GM12873 (cell line): ENCODE data around the gene WFDC1.

Source experiments
- CTCF ChIP-seq: IDR thresholded peaks from 2 replicates; pipeline ENCODE4 v1.5.1; 2012; ENCODE audit warnings: low read depth, mild to moderate bottlenecking, moderate library complexity, low read length, control low read depth; ENCODE audit not compliant: insufficient read depth; ENCODE audit errors: missing control alignments

The WFDC1 gene

DNA sequence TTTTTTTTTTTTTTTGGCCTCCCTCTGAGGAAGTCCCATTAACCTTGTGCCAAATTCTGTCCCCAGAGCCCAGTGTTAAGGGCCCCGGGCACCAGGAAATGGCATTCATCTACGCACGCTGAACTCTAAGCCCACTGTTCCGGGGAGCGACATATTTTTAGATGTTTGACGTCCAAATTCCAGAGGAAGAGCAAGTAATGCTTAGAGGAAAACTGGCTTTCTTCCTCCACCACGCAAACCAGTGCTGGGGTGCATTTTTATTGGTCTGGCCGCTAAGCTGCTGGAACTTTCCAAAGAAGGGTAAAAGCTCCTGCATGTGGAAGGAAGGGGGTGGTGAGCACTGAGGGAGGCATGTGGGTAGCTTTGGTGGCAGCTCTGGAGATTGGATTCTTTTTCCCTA is 8.3 kb downstream of the WFDC1 start:
- no peak for TF ChIP-seq CTCF

GRCh38 chr16:84303516-84303915 is 8.8 kb downstream of the WFDC1 start:
- no peak for TF ChIP-seq CTCF

GRCh38 chr16:84306564-84306963 is 11.9 kb downstream of the WFDC1 start:
- no peak for TF ChIP-seq CTCF

DNA sequence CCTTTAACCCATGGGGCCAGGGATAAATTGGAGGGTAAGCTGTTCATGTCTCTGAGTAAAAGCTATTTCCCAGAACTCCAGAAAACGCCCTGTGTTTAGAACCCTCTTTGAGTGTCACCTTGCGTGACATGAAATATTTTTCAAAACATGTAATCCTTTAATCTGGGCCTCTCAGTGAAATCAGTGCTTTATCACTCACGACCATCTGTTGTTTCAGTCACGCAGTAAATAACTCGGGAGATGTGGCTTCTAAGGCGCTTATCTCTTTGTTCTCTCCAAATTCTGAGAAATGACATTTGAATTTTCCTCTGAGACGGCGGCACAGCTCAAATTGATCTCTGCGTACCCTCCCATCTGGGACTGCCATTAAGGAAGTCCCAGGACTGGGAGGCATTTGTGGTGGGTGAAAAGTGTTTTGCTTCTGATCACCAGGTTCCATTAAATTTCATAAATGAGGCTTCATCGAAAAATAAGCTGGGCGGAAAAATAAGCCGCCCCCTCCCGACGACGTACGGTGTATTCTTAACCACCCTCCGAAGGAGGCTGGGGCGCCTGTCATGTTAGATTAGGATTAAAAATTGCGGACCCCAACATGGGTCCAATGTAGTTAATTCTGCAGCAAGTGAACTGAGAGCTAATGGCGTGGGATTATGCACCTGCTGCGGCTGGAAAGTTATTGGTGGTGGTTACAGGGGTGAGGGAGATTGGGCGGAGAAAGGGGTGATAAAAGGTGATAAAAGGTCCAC is 12.7 kb downstream of the WFDC1 start:
- no peak for TF ChIP-seq CTCF

DNA sequence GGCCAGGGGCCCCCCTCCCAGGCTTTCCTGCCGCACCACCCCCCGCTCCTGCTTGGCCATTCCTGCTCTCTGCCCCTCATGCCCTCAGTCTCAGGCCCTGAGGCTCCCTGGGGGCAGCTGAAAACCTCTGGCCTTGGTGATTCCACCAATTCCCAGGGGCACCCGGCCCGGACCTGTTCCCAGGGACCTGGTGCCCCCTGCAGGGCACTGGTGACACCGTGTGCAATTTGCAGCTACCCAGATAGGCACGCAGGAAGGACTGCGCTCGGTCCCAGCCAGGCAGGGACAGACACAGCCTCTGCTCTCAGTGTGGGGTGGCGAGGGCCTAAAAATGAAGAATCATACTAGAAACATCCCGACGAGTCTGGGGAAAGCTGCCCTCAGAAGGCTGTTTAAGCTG is 13.4 kb downstream of the WFDC1 start:
- peak; percentile 54 for TF ChIP-seq CTCF

- TF ChIP-seq CTCF = no peak
These were observed 16.0 kb downstream of the WFDC1 start for GRCh38 chr16:84310642-84311041.

DNA sequence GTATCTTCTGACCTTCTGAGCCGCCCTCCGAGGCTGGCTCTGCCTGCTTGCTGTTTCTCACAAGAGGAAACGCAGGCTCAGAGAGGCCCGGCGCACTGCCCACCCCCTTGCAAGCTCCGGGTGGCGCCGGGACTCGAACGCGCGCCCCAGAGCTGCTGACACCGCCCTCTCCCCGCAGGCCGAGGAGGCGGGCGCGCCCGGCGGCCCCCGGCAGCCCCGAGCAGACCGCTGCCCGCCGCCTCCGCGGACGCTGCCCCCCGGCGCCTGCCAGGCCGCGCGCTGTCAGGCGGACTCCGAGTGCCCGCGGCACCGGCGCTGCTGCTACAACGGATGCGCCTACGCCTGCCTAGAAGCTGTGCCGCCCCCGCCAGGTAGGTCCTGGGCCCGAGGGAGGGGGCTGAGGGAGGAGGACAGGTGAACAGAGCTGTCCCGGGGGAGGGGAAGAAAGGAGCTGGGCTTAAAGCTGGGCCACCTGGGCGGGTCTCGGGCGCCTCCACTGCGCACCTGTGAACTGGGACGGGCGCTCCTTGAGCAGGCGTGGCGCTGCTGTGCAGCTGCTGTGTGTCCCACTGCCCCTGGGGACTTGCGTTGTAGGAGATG is 18.2 kb downstream of the WFDC1 start:
- TF ChIP-seq CTCF = no peak
